Parathyroid adenoma (tissue), 2 donors: Measurements from ENCODE around the gene C14orf132.

Experiments used
- H2AFZ ChIP-seq: fragments of 300-600 bp; sonication (generic); one replicate; pipeline ENCODE4 v1.7.0; 2017; ENCODE audit warnings: antibody characterized with exemption, mild to moderate bottlenecking
- H3K27ac ChIP-seq: fragments of 300-600 bp; sonication (generic); one replicate; pipeline ENCODE4 v1.7.0; 2017
- H3K27me3 ChIP-seq: fragments of 300-600 bp; sonication (generic); one replicate; pipeline ENCODE4 v1.7.0; 2017; ENCODE audit warnings: low read length; ENCODE audit not compliant: control insufficient read depth, insufficient read depth
- H3K36me3 ChIP-seq: fragments of 300-600 bp; sonication (generic); one replicate; pipeline ENCODE4 v1.7.0; 2017; ENCODE audit warnings: low read length; ENCODE audit not compliant: control insufficient read depth, insufficient read depth
- H3K4me1 ChIP-seq: fragments of 300-600 bp; sonication (generic); one replicate; pipeline ENCODE4 v1.7.0; 2017; ENCODE audit warnings: control low read depth
- H3K4me2 ChIP-seq: fragments of 300-600 bp; sonication (generic); one replicate; pipeline ENCODE4 v1.7.0; 2017; ENCODE audit warnings: low read length
- H3K4me3 ChIP-seq: fragments of 300-600 bp; sonication (generic); one replicate; pipeline ENCODE4 v1.7.0; 2017; ENCODE audit warnings: low read depth, low read length
- H3K79me2 ChIP-seq: fragments of 300-600 bp; sonication (generic); one replicate; pipeline ENCODE4 v1.7.0; 2017; ENCODE audit warnings: control low read depth
- H3K9ac ChIP-seq: fragments of 300-600 bp; sonication (generic); one replicate; pipeline ENCODE4 v1.7.0; 2017; ENCODE audit warnings: mild to moderate bottlenecking
- H3K9me3 ChIP-seq: fragments of 300-600 bp; sonication (generic); one replicate; pipeline ENCODE4 v1.7.0; 2017; ENCODE audit warnings: low read length; ENCODE audit not compliant: control insufficient read depth
- TF ChIP-seq, protein P1 (sequence below): fragments of 300-600 bp; sonication (generic); IDR thresholded peaks from one replicate; pipeline ENCODE4 v1.7.0; 2017; ENCODE audit warnings: antibody characterized with exemption, mild to moderate bottlenecking
- donor health status: primary hyperparathyroidism.

Gene C14orf132

GRCh38 chr14:96078625-96079016 is 39.5 kb downstream of the C14orf132 start:
- H3K4me2 ChIP-seq: no peak overlapping the region
- H3K27me3 ChIP-seq: no peaks in the 10 kb centered on the region
- no peak overlapping the region for H3K9ac ChIP-seq
- H3K9me3 ChIP-seq: no peaks in the 10 kb centered on the region
- no peak overlapping the region for H3K27ac ChIP-seq
- H3K79me2 ChIP-seq: no peaks in the 10 kb centered on the region
- no peak overlapping the region for H2AFZ ChIP-seq
- no peak overlapping the region for H3K4me3 ChIP-seq
- TF ChIP-seq, protein P1, sequence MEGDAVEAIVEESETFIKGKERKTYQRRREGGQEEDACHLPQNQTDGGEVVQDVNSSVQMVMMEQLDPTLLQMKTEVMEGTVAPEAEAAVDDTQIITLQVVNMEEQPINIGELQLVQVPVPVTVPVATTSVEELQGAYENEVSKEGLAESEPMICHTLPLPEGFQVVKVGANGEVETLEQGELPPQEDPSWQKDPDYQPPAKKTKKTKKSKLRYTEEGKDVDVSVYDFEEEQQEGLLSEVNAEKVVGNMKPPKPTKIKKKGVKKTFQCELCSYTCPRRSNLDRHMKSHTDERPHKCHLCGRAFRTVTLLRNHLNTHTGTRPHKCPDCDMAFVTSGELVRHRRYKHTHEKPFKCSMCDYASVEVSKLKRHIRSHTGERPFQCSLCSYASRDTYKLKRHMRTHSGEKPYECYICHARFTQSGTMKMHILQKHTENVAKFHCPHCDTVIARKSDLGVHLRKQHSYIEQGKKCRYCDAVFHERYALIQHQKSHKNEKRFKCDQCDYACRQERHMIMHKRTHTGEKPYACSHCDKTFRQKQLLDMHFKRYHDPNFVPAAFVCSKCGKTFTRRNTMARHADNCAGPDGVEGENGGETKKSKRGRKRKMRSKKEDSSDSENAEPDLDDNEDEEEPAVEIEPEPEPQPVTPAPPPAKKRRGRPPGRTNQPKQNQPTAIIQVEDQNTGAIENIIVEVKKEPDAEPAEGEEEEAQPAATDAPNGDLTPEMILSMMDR: no peak
- H3K4me1 ChIP-seq: no peaks in the 10 kb centered on the region
- H3K36me3 ChIP-seq: no peaks in the 10 kb centered on the region

GRCh38 chr14:96079066-96079465 is 39.9 kb downstream of the C14orf132 start:
- H2AFZ ChIP-seq: no peak overlapping the region
- H3K4me1 ChIP-seq: no peaks in the 10 kb centered on the region
- H3K9me3 ChIP-seq: no peaks in the 10 kb centered on the region
- H3K79me2 ChIP-seq: no peaks in the 10 kb centered on the region
- TF ChIP-seq, protein P1: no peak
- H3K4me3 ChIP-seq: no peak overlapping the region
- no peaks in the 10 kb centered on the region for H3K27me3 ChIP-seq
- no peak overlapping the region for H3K27ac ChIP-seq
- no peak overlapping the region for H3K9ac ChIP-seq
- no peaks in the 10 kb centered on the region for H3K36me3 ChIP-seq
- no peak overlapping the region for H3K4me2 ChIP-seq

- H3K4me3 ChIP-seq: no peak overlapping the region
- TF ChIP-seq, protein P1: no peak
Measured at GRCh38 chr14:96080571-96080970, 41.4 kb downstream of the C14orf132 start.

DNA sequence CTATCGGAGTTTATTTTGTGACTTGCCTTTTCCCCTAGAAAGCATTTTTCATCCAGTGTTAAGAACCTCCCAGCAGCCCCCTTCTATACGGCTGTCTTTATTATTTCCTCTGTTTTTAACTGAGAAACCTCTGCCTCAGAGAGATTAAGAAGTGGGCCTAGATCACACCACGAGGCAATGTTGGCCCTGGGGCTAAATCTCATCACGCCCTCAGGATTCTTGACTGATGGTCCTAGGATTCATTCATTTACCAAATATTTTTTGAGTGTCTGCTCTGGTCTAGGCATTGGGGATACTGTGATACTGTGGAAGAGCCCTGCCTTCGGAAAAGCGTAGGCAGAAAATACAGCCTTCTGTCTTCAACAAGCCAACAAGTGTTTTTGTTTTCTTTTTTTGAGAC is 42.1 kb downstream of the C14orf132 start:
- Histone ChIP-seq H2AFZ (no peak overlapping the region), H3K4me2 (no peak overlapping the region), H3K4me3 (no peak overlapping the region), H3K79me2 (no peaks in the 10 kb centered on the region), H3K27me3 (no peaks in the 10 kb centered on the region), H3K9ac (no peak overlapping the region), H3K36me3 (no peaks in the 10 kb centered on the region), H3K4me1 (no peaks in the 10 kb centered on the region), H3K9me3 (no peaks in the 10 kb centered on the region), H3K27ac (no peak overlapping the region)
- TF ChIP-seq, protein P1: no peak

More at GRCh38 chr14:96080571-96080970, 41.4 kb downstream of the C14orf132 start:
- H2AFZ ChIP-seq: no peak overlapping the region
- H3K4me2 ChIP-seq: no peak overlapping the region
- H3K79me2 ChIP-seq: no peaks in the 10 kb centered on the region
- H3K4me1 ChIP-seq: no peaks in the 10 kb centered on the region
- H3K9me3 ChIP-seq: no peaks in the 10 kb centered on the region
- H3K9ac ChIP-seq: no peak overlapping the region
- no peaks in the 10 kb centered on the region for H3K27me3 ChIP-seq
- no peak overlapping the region for H3K27ac ChIP-seq
- H3K36me3 ChIP-seq: no peaks in the 10 kb centered on the region

DNA sequence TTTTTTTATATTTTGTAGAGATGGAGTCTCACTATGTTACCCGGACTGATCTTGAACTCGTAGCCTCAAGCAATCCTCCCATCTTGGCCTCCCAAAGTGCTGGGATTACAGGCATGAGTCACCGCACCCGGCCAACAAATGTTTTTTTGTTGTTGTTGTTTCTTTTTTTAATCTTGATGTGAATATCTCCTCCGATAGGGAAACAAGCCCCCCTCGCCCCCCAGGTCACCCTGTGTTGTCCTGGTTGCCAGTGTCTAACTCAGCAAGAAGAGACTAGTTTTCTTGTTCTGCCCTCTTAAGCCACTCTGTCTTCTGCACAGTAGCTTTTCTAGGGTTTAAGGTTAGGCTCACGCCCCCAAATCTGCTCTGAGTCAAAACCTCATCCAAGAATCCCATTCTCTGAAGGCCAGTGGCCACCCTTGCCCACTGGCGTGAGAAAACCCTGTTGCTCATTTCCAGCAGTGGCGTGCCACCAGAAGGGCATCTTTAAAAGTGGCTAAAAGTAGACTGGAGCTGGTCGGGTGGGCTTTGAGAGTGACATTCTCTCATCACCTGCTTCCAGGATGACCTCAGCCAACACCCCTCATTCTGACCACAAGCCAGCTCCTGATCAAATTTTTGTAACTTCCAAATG is 42.7 kb downstream of the C14orf132 start:
- Histone ChIP-seq H3K9ac (no peak overlapping the region), H3K27ac (no peak overlapping the region), H2AFZ (no peak overlapping the region), H3K79me2 (no peaks in the 10 kb centered on the region), H3K27me3 (no peaks in the 10 kb centered on the region), H3K36me3 (no peaks in the 10 kb centered on the region), H3K4me2 (no peak overlapping the region), H3K4me3 (no peak overlapping the region), H3K4me1 (no peaks in the 10 kb centered on the region), H3K9me3 (no peaks in the 10 kb centered on the region)
- TF ChIP-seq, protein P1: no peak
